ENCODE results near the gene CHRD. TPM values are rescaled to one million over a fixed set of nuclear protein-coding genes. Genes with fewer than 3 reads are reported as not detected.
A peak's percentile ranks its signal among the peaks of the same experiment; 100 is the strongest.

The CHRD gene
- total RNA-seq, 2 experiments from 2014 or later, result 0.22 TPM; not detected in 1

GRCh38 chr3:184335661-184336546 is 44.0 kb upstream of the CHRD start:
- TF ChIP-seq, protein P1, sequence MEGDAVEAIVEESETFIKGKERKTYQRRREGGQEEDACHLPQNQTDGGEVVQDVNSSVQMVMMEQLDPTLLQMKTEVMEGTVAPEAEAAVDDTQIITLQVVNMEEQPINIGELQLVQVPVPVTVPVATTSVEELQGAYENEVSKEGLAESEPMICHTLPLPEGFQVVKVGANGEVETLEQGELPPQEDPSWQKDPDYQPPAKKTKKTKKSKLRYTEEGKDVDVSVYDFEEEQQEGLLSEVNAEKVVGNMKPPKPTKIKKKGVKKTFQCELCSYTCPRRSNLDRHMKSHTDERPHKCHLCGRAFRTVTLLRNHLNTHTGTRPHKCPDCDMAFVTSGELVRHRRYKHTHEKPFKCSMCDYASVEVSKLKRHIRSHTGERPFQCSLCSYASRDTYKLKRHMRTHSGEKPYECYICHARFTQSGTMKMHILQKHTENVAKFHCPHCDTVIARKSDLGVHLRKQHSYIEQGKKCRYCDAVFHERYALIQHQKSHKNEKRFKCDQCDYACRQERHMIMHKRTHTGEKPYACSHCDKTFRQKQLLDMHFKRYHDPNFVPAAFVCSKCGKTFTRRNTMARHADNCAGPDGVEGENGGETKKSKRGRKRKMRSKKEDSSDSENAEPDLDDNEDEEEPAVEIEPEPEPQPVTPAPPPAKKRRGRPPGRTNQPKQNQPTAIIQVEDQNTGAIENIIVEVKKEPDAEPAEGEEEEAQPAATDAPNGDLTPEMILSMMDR (IDR thresholded peaks at IDR 0.05), result no peak
- intact Hi-C loops (cut with DNase I, micrococcal nuclease), result loop anchor here (1.0 to 2.0 kb wide), 2 partner anchors 22 to 25 kb away; partner anchors contain the start of genes CLCN2 (in 1 of the 2), EIF4G1 (in 1 of the 2) and POLR2H (in 1 of the 2)
- Histone ChIP-seq H3K36me3 (ENCODE audit: insufficient read depth, low read length) (peaks cover 45% of the 10 kb centered on the region), H3K27ac (ENCODE audit: low read depth in 1 of 2, low read length in 2 of 2) (peak overlapping the region; percentile 88 to 95), H3K4me1 (ENCODE audit: insufficient read depth, low read length) (peaks cover 38% of the 10 kb centered on the region), H3K9me3 (ENCODE audit: control insufficient read depth in 1 of 2, insufficient read depth in 1 of 2, low read length in 2 of 2) (no peaks in the 10 kb centered on the region), H3K4me3 (ENCODE audit: low read length) (peak overlapping the region; percentile 64), H3K27me3 (ENCODE audit: control insufficient read depth in 1 of 2, insufficient read depth in 2 of 2, low read length in 2 of 2) (no peaks in the 10 kb centered on the region)
- H3K36me3 Mint-ChIP-seq (ENCODE audit: low read depth), result peaks cover 49% of the 10 kb centered on the region
- peaks cover 34% of the 10 kb centered on the region for H3K4me1 Mint-ChIP-seq (ENCODE audit: low read depth)
- POLR2A ChIA-PET, result no interaction called here
- H3K9me3 Mint-ChIP-seq, result no peaks in the 10 kb centered on the region
- DNase-seq (peak; percentile 73 to 94 (median 88)), ATAC-seq (ENCODE audit: poor library complexity) (peak; percentile 70)
- peak overlapping the region; percentile 97 for H3K27ac Mint-ChIP-seq
- no peaks in the 10 kb centered on the region for H3K27me3 Mint-ChIP-seq
- CTCF ChIA-PET, result no interaction called here
- H3K4me3 Mint-ChIP-seq, result peak overlapping the region; percentile 95

- ATAC-seq (ENCODE audit: poor library complexity) (no peak), DNase-seq (peak in 2 of 14 experiments; percentile 26 to 41)
- Histone ChIP-seq H3K36me3 (ENCODE audit: insufficient read depth, low read length) (peaks cover 37% of the 10 kb centered on the region), H3K4me1 (ENCODE audit: insufficient read depth, low read length) (peaks cover 38% of the 10 kb centered on the region), H3K27ac (ENCODE audit: low read depth in 1 of 2, low read length in 2 of 2) (peak overlapping the region in 1 of 2 donors; percentile 95), H3K9me3 (ENCODE audit: control insufficient read depth in 1 of 2, insufficient read depth in 1 of 2, low read length in 2 of 2) (no peaks in the 10 kb centered on the region), H3K4me3 (ENCODE audit: low read length) (peak overlapping the region; percentile 64), H3K27me3 (ENCODE audit: control insufficient read depth in 1 of 2, insufficient read depth in 2 of 2, low read length in 2 of 2) (no peaks in the 10 kb centered on the region)
- ChIA-PET POLR2A (interaction anchor here (1.2 kb wide), 1 partner anchor 22 kb away, joined by 4 read pairs; no protein-coding TSS in a partner anchor), CTCF (no interaction called here)
- no peaks in the 10 kb centered on the region for H3K9me3 Mint-ChIP-seq
- intact Hi-C loops (cut with DNase I, micrococcal nuclease), result loop anchor here in 1 of 2 experiments (2.0 kb wide), 1 partner anchor 24 kb away; the partner anchor contains the start of genes CLCN2 and POLR2H
- TF ChIP-seq, protein P1 (IDR thresholded peaks at IDR 0.05), result no peak
- H3K27me3 Mint-ChIP-seq, result no peaks in the 10 kb centered on the region
- peaks cover 43% of the 10 kb centered on the region for H3K36me3 Mint-ChIP-seq (ENCODE audit: low read depth)
- H3K4me3 Mint-ChIP-seq, result peak overlapping the region; percentile 95
- peaks cover 34% of the 10 kb centered on the region for H3K4me1 Mint-ChIP-seq (ENCODE audit: low read depth)
- H3K27ac Mint-ChIP-seq, result peak overlapping the region; percentile 97
Measured at GRCh38 chr3:184336547-184337398, 43.1 kb upstream of the CHRD start.

DNA sequence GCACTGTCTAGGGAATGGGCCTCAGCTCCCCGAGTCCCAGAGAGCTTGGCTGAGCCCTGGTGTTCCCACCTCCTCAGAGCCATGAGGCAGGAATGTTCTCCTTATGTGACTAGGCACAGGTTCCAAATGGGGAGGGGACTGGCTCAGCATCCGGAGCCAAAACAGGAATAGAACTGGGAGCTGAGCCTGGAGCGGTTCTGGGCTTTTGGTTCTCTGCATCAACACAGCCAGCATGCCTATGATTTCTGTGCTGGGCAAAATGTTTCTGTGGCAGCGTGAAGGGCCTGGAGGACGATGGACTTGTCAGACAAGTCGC is 42.5 kb upstream of the CHRD start, which contains the start of gene FAM131A:
FAM131A (plus strand) TSS at position 202 of the 316 bp plus-strand sequence; CDS start at position 233, 31 bp downstream.
- H3K4me3 ChIP-seq (ENCODE audit: low read length), result peak within 1 kb of the TSS; percentile 64
- ChIA-PET POLR2A (interaction anchor here (0.7 to 1.9 kb wide), 4 partner anchors 9 to 88 kb away, joined by 3 to 6 read pairs (median 4); partner anchors contain the start of genes CLCN2, EEF1AKMT4 and POLR2H), CTCF (interaction anchor here (1.3 kb wide), 1 partner anchor 17 kb away, joined by 3 read pairs; no protein-coding TSS in a partner anchor)
- Mint-ChIP-seq H3K4me1 (ENCODE audit: low read depth) (peaks cover 34% of the 10 kb centered on the region), H3K9me3 (no peaks in the 10 kb centered on the region), H3K4me3 (peak within 1 kb of the TSS; percentile 95), H3K36me3 (ENCODE audit: low read depth) (peaks cover 37% of the 10 kb centered on the region), H3K27ac (peak within 1 kb of the TSS; percentile 97), H3K27me3 (no peaks in the 10 kb centered on the region)
- no peaks in the 10 kb centered on the region for H3K27me3 ChIP-seq (ENCODE audit: control insufficient read depth in 1 of 2, insufficient read depth in 2 of 2, low read length in 2 of 2)
- H3K36me3 ChIP-seq (ENCODE audit: insufficient read depth, low read length), result peaks cover 34% of the 10 kb centered on the region
- TF ChIP-seq, protein P1 (IDR thresholded peaks at IDR 0.05), result no peak
- ATAC-seq (ENCODE audit: poor library complexity) (no peak), DNase-seq (no peak)
- intact Hi-C loops (cut with DNase I, micrococcal nuclease), result loop anchor here in 1 of 2 experiments (2.0 kb wide), 1 partner anchor 23 kb away; the partner anchor contains the start of genes CLCN2 and POLR2H
- peaks cover 38% of the 10 kb centered on the region for H3K4me1 ChIP-seq (ENCODE audit: insufficient read depth, low read length)
- no peaks in the 10 kb centered on the region for H3K9me3 ChIP-seq (ENCODE audit: control insufficient read depth in 1 of 2, insufficient read depth in 1 of 2, low read length in 2 of 2)
- H3K27ac ChIP-seq (ENCODE audit: low read depth in 1 of 2, low read length in 2 of 2), result no peak within 1 kb of the TSS
